HG03108 (cell line): Measurements from ENCODE around the gene MAPK13.
"Not testable (repeated sequence)": the region's sequence is repeated elsewhere in the genome, so short reads cannot be mapped to it uniquely, and the experiment has no call there.

ENCODE experiments used
- ATAC-seq: cut with Tn5 transposase; IDR thresholded peaks from one replicate; pipeline ENCODE4 v1.9.1; 2021; ENCODE audit warnings: moderate library complexity; ENCODE audit not compliant: unreplicated experiment

Gene MAPK13

DNA sequence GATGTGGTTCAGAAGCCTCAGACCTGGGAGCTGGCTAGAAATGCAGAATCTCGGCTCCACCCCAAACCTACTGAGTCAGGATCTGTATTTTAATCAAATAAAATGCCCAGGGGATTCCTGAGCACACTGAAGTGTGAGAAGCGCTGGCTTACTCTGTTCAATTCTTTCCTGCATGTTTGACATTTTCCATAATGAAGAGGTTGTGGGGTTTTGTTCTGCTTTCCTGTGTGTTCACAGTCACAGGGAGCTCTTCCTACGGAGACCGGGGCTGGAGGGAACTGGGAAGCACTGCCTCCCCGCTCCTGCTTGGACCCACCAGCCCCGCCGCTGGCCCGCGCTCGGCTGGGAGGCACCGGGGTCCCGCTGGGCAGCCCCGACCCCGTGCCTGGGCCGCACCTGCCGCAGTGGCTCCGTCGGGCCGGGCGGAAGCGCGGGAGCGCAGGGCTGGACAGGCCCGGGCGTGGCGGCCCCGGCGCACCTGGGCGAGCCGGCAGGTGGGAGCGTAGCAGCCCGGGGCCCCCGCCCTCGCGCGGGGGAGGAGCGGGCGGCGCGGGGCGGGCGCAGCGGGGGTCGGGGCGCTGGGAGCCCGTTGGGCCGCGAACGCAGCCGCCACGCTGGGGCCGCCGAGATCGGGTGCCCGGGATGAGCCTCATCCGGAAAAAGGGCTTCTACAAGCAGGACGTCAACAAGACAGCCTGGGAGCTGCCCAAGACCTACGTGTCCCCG, at the start of gene MAPK13:
Gene MAPK13, plus strand, starts transcription at position 573 of the 726 bp plus-strand sequence. Its CDS starts 70 bp downstream, at position 643.
- no peak for ATAC-seq

DNA sequence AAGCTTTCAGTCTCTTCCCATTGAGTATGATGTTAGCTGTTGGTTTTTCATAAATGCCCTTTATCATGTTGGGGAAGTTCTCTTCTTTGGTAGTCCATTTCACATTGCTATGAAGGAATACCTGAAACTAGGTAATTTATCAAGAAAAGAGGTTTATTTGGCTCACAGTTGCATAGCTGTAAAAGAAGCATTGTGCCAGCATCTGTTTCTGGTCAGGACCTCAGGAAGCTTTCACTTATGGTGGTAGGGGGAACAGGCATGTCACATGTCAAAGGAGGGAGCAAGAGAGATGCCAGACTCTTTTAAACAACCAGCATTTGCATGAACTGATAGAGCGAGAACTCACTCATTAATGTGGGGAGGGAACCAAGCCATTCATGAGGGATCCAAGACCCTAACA, 48.0 kb upstream of the MAPK13 start:
- ATAC-seq: no peak

GRCh38 chr6:36083446-36083845, 46.9 kb upstream of the MAPK13 start:
- ATAC-seq: no peak

DNA sequence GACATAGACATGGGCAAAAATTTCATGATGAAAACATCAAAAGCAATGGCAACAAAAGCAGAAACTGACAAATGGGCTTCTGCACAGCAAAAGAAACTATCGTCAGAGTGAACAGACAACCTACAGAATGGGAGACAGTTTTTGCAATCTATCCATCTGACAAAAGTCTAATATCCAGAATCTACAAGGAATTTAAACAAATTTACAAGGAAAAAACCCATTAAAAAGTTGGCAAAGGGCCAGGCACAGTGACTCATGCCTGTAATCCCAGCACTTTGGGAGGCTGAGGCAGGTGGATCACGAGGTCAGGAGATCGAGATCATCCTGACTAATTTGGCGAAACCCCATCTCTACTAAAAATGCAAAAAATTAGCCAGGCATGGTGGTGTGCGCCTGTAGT, 42.1 kb upstream of the MAPK13 start:
- not testable (repeated sequence) for ATAC-seq

GRCh38 chr6:36089048-36089447, 41.3 kb upstream of the MAPK13 start:
- no peak for ATAC-seq

DNA sequence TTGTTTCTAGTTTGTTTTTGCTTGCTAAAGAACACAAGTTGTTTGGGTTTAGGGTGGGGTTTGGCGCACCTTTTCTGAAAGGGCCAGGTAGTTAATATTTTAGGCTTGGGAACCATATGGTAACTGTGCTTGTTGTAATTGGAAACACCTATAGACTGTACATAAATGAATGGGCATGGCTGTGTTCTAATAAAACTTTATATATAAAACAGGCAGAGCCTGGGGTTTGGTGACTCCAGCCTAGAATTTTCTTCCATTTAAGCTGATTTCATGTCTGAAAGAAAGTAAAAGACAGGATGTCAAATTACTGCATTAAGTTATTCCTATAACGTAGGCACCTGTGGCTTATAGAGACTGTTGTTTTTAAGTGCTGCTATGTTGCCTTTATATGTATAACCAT, 36.1 kb upstream of the MAPK13 start:
- ATAC-seq: no peak

- ATAC-seq: peak; percentile 62
Measured at GRCh38 chr6:36094753-36095496, 35.4 kb upstream of the MAPK13 start.

- no peak for ATAC-seq
Measured at GRCh38 chr6:36095497-36096391, 34.6 kb upstream of the MAPK13 start.

GRCh38 chr6:36098253-36098919, 31.9 kb upstream of the MAPK13 start:
- no peak for ATAC-seq

GRCh38 chr6:36098920-36099647, 31.2 kb upstream of the MAPK13 start:
- ATAC-seq: no peak

GRCh38 chr6:36099869-36100483, 30.3 kb upstream of the MAPK13 start:
- ATAC-seq: no peak

- ATAC-seq: no peak
Measured at GRCh38 chr6:36101691-36102090, 28.6 kb upstream of the MAPK13 start.

GRCh38 chr6:36102853-36103252, 27.5 kb upstream of the MAPK13 start:
- no peak for ATAC-seq

DNA sequence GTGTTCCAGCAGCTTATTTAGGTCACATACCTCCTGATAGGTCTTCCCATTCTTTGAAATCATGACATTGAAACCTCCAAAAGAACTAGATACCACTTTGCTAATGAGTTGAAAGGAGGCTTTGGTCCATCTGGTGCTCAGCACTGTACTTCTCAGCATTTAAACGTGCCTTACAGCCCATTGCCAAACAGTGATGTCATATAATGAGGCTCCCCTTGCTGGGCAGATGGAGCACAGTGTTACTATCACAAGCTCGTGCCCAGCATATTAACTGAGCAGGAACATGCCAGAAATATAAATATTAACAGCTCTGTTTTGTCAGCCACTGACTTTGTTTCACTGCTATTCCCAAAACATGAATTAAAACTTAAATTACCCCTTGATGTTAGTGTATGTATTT, 25.5 kb upstream of the MAPK13 start:
- ATAC-seq: no peak

DNA sequence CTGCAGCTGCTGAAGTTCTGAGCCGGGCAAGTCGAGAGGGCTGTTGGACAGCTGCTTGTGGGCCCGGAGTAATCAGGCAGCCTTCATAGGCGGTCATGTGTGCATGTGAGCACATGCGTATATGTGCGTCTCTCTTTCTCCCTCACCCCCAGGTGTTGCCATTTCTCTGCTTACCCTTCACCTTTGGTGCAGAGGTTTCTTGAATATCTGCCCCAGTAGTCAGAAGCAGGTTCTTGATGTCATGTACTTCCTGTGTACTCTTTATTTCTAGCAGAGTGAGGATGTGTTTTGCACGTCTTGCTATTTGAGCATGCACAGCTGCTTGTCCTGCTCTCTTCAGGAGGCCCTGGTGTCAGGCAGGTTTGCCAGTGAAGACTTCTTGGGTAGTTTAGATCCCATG, 21.2 kb upstream of the MAPK13 start:
- ATAC-seq: peak; percentile 59

GRCh38 chr6:36110050-36110449, 20.3 kb upstream of the MAPK13 start:
- no peak for ATAC-seq

- no peak for ATAC-seq
Measured at GRCh38 chr6:36110863-36111262, 19.4 kb upstream of the MAPK13 start.

- ATAC-seq: no peak
Measured at GRCh38 chr6:36111526-36111925, 18.8 kb upstream of the MAPK13 start.

GRCh38 chr6:36113049-36113448, 17.3 kb upstream of the MAPK13 start:
- no peak for ATAC-seq

GRCh38 chr6:36113703-36114102, 16.6 kb upstream of the MAPK13 start:
- ATAC-seq: no peak
